Testis (tissue), 2 donors: ENCODE results near the gene ZSCAN20.

ENCODE experiments used
- CTCF ChIP-seq, 3 experiments: fragments of 450-650 bp in 2 of 3; fragments of 200-600 bp in 1 of 3; sonication (generic) in 1 of 3; IDR thresholded peaks; one replicate each; pipeline ENCODE4 v1.5.1; 2016 to 2019; ENCODE audit warnings: antibody characterized with exemption in 3 of 3, mild to moderate bottlenecking in 2 of 3, moderate library complexity in 1 of 3
- POLR2A ChIP-seq: fragments of 450-650 bp; IDR thresholded peaks from one replicate; pipeline ENCODE4 v1.6.1; 2017; ENCODE audit warnings: antibody characterized with exemption, mild to moderate bottlenecking, moderate library complexity

GRCh38 chr1:33456502-33456886 lies 16.0 kb upstream of the ZSCAN20 start:
- TF ChIP-seq POLR2A (no peak), CTCF (IDR thresholded peaks at IDR 0.05) (no peak)
